Activated T-cell treated with anti-CD3 and anti-CD28 coated beads for 4 hours (primary cell): ENCODE data around the gene PDE4A.

ENCODE experiments used
- DNase-seq: peaks from one replicate; pipeline ENCODE4 v3.0.0-alpha.2; 2020

PDE4A gene

DNA sequence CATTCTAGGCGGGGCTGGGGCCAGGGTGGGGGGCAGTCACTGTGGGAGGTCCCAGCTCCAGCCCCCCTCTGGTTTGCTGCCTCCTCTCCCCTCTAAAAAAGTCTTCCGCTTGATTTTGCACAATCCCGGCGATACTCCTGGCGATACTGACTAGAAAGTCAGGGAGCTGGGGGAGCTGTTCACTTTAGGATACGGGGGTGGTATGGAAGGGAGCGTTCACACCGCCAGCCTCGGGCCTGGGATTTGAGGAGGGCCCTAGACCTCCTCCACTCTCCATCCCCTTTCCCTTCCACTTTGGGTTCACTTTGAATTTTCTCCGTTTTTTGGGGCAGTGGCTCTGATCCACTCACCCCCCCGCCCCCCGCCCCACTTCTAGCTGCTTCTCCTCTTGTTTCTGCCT, 47.8 kb downstream of the PDE4A start:
- DNase-seq: no peak

DNA sequence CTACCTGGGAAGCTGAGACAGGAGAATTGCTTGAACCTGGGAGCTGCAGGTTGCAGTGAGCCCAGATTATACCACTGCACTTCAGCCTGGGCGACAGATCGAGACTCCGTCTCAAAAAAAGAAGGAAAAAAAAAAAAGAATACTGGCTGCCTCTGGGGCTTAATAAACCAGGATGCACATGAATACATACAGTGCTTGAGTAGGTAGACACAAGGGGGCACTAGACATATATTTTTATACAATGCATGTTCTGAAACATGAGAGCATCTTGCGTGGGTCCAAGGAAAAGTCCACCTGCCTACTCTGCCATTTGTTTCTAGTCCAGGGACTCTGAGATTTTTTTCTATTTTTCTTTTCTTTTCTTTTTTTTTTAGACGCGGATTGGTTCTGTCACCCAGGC, 51.6 kb downstream of the PDE4A start:
- DNase-seq: no peak

DNA sequence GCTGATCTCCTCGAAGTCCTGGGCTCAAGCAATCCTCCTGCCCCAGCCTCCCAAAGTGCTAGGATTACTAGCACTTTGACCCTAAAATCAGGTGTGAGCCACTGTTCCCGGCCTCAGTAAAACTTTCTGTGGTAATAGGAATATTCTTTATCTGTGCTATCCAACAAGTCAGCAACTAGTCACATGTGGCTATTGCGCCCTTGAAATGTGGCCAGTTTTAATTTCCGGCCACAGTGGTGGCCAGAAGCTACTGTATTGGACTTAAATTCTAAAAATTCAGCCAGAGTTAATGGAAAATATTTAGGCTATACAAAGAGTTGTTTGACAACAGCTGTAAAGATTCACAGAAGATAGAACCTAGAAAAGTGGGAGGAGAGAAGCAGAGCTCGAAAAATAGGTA, 52.9 kb downstream of the PDE4A start:
- no peak for DNase-seq

DNA sequence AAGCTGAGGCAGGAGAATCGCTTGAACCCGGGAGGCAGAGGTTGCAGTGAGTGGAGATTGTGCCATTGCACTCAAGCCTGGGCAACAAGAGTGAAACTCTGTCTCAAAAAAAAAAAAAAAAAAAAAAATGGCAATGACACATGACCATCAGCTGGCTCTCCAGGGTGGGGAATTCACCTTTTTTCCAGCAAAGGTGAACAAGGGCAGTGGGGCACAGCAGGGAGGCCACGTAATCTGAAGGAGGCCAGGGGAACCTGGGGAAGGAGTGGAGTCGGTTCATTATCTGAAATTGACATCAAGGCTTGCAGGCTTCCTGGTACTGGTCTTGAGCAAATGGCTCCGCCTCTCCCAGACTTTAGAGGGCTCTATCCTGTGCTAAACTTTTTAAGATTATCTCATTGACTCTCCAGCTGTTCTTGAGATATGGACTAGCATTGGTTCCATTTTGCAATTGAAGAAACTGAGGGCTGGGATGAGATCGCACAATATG, 54.7 kb downstream of the PDE4A start:
- DNase-seq: no peak

DNA sequence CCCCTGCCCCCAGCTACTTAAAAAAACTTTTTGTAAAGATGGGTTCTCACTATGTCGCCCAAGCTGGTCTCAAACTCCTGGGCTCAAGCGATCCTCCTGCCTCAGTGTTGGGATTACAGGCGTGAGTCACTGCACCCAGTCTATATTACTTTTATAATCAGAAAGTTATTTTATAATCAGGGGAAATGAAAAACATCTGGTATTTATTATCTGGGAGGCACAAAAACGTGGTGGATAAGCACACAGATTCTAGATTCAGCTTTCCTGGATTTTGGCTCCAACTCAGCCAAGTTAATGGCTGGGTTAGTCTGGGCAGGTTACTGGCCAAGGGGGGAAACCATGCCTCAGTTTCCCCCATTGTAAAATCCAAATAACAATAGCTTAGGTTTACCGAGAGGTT, 58.1 kb downstream of the PDE4A start:
- no peak for DNase-seq

DNA sequence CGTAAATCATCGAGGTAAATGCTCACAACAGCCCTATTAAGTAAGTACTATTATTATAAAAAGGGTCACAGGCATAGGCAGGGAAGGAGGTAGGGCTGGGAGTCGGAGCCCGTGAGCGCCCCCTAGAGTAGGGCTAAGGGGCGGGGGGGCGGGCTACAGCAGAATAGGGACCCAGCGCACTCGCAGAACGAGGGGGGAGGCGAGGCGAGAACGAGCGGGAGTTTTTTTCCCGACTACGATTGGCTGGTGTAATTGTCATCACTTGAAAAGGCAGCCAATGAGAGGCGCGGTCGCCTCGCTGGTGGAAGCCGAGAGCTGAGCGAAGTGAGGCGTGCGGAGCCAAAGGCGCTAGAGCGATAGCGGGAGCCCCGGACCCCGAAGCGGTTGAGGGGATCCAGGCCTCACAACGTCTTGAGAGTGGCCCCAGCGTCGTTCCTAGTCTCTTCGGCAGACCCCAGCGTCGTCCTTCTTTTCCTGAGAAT, 58.6 kb downstream of the PDE4A start:
- peak; percentile 83 for DNase-seq

DNA sequence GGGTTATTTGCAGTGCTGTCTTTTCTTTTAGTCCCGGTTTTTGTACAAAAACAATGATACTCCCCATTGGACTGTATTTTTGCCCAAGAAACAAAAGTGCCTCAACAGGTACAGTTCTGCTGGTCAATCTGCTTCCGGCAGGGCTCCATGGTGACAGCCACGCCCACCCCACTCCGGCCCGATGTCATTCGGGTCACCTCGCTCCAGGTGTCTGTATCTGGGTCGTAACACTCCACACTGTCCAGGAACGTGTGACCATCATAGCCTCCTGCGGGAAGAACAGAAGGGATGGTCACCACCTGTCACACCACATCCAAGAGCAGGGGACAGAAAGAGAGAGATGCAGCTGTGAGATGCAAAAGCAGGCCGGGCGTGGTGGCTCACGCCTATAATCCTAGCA, 66.2 kb downstream of the PDE4A start:
- no peak for DNase-seq

DNA sequence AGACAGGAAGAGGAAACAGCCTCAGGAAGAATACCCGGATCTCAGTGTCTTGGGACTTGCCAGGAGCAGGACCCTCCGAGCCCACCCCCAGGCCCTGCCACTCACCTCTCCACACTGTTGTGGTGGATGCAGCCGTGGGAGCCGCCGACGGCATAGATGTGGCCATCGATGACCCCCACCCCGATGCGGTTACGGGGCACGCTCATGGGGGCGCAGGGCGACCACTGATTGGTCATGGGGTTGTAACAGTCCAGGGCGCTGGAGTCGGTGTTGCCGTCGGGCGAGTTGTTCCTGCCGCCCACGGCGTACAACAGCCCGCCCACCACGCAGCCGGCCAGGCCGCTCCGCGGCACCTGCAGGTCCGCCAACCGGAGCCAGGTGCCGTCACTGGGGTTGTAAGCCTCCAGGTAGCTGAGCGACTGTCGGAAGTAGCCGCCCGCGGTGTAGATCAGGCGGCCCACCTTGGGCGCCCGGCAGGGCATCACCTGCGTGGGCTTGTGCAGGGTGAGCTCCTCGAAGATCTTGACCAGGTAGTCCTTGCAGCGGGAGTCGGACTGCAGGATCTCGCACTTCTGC, 71.2 kb downstream of the PDE4A start:
- DNase-seq: no peak

DNA sequence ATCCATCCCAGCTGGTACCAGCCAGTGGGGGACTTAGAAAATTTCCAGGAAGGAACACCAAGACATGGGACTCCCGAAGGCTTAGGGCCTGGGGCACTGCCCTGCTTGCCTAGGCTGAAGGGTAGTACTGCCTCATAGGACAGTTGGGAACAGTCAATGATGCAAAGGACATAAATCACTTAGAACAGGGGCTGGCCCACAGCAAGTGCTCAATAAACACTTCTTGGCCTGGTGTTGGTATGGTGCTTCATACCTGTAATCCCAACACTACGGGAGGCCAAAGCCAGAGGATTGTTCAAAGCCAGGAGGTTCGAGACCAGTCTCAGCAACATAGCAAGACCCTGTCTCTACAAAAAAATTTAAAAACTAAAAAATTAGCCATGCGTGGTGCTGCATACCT, 77.0 kb downstream of the PDE4A start:
- DNase-seq: no peak

DNA sequence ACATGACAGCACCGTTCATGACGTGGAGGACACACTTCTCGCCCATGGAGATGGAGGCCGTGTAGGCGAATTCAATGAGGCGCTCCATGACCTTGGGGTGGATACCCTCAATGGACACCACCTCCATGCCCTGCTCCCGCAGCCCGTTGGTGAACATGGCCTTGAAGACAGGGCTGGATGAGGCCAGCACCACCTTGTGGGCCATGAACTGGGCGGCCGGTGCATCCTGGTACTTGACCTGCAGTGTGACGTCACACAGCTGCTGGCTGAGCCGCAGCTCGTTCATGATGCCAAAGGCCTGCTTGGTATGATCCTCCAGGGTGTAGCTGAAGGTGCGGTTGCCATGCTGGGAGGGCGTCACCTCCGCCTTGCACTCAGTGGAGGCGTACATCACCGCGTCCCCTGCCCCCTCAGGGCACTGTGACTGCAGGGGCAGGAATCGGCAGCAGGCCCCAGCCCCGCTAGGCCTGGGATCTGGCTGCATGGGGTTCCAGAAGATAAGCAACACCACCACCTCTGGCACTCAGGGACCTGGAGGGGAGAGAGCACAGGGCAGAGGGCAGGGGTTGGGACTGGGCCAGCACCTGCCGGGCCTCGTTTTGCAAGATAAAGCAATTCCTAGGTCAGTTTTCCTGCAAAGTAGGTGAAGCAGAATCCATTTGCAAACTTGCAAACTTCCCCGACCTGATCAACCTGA, 79.4 kb downstream of the PDE4A start:
- no peak for DNase-seq

DNA sequence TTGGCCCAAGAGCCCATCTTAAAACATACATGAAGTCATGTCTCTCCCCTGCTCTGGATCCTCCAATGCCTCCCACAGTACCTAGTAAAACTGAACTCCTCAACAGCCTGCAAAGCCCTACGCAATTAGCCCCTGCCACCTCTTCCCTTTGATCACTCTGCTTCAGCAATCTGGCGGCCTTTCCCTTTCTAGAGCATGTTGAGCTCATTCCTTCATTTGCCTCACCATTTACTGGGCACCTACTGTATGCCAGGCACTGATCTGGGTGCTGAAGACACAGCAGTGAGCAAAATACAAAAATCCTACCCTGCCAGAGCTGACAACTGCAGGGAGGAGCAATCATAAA, 79.9 kb downstream of the PDE4A start:
- no peak for DNase-seq

DNA sequence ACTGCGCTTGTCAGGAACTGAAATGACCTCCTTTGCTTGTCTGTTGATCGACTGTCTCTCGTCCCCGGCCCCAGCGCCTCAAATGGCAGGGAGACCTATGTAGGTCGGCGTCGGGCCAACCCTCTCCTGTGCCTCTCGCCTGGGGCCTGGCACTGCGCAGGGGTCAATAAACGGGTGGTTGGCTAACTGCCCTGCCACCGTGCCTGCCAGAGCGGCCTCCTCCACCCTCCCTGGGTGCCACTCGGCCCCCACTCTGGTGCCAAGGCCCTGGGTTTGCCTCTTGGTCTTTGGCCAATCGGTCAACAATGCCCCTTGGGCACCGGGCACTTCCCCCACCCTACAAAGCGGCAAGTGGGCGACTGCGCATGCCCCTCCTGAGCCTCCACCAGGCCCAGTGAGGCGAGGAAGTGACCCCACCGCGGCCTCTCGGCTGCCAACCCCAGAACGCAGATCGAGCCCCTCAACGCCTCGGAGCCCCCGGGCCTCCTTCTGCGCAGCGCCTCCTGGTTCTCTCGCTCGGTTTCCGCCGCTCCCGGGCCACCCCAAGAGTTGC, 81.7 kb downstream of the PDE4A start:
- no peak for DNase-seq

DNA sequence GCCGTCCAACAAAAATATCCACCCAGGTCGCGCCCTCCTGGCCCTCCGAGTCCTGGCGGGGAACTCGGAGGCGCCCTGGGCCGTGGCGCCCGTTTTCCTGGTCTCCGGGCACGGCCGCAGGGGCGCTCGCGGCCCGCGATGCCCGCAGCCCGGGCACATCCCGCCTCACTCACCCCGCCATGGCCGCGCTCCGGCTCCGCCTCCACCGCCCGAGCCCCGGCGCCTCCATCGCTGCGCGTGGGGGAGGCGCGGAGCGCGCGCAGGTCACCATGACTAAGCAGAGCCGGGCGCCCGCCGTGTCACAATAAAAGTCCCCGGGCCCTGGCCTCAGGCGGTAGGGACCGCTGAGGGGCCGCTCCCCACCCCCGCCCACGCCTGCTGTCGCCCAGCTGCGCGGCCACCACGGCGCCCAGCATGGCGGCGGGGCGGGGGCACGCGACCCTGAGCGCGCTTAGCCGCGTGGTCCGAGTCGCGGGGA, 82.2 kb downstream of the PDE4A start:
- peak; percentile 82 for DNase-seq

DNA sequence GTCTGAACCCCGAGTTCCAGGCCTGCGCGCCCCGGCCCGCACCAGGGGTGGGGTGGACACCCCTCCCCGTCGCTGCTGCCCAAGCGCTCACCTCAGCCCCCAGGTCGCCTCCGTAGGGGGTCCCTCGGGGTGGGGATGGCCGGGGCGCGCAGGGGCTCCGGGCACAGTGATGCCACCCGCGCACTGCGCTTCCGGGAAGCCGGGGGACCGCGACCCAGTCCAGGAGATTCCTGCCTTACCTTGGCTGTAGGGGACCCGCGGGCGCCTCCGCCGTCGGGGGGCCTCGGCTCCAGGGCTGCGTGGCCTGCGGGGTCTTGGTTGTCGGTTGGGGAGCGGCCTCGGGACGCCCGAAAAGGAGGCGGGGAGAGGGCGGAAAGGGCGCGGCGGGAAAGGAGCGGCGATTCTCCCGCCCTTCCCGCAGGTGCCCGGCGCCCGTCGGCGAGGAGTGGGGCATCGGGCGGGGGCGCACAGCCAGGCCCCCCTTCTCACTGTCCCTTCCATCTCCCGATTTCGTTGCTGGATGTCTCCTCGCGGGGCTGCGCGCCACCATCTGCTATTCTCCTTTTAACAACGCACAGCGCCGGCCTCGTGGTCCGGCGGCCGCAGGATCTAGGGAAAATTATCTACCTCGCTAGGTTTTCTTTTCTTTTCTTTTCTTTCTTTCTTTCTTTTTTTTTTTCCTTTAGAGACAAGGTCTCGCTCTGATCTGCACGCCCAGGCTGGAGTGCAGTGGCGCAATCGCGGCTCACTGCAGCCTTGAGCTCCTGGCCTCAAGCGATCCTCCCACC, 82.9 kb downstream of the PDE4A start, which contains the start of gene KEAP1:
KEAP1 (minus strand) TSS at position 355 of the 788 bp plus-strand sequence. CDS start 3,323 bp downstream, outside the sequence.
- no peak for DNase-seq

DNA sequence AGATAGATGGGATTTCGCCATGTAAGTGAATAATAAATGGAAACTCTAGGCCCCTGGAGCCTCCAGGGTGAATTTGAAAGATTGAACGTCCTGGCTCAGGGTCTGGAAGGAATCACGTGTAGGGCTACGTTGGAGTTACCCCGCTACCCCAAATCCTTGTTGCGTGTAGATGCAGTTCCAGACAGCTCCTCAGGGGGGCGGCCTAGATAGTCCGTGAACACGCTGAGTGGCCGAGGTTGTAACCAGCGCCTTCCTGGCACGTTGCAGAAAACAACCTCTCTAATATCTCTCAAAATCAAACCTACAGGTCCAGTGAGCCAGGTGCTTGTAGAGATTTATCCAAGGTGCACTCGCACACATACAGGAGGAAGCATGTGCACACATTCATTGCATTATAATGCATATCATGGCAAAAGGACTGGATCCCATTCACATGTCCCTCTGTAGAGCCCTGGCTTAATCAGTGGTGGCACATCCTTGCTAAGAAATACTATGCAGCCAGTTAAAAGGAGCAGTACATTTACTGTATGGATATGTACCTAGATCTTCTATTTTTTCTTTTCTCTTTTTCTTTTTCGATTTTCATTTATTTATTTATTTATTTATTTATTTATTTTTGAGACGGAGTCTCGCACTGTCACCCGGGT, 85.4 kb downstream of the PDE4A start:
- DNase-seq: peak; percentile 80

DNA sequence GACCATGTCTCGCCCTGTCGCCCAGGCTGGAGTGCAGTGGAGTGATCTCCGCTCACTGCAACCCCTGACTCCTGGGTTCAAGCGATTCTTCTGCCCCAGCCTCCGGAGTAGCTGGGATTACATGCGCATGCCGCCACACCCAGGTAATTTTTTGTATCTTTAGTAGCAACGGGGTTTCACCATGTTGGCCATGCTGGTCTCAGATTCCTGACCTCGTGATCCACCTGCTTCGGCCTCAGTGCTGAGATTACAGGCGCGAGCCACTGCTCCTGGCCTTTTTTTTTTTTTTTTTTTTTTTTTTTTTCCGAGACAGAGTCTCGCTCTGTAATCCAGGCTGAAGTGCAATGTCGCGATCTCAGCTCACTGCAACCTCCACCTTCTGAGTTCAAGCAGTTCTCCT, 87.7 kb downstream of the PDE4A start:
- DNase-seq: no peak

DNA sequence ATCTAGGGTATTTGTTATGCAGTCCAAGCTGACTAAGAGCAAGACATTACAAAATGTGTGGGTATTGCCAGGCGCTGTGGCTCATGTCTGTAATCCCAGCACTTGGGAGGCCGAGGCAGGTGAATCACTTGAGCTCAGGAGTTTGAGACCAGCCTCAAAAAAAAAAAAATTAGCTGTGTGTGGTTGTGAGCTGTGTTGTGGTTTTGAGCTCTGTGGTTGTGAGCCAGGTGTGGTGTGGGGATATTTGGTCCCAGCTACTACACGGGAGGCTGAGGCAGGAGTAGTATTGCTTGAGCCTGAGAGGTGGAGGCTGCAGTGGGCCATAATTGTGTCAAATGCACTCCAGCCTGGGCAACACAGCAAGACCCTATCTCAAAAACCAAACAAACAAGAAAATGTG, 88.4 kb downstream of the PDE4A start:
- no peak for DNase-seq

DNA sequence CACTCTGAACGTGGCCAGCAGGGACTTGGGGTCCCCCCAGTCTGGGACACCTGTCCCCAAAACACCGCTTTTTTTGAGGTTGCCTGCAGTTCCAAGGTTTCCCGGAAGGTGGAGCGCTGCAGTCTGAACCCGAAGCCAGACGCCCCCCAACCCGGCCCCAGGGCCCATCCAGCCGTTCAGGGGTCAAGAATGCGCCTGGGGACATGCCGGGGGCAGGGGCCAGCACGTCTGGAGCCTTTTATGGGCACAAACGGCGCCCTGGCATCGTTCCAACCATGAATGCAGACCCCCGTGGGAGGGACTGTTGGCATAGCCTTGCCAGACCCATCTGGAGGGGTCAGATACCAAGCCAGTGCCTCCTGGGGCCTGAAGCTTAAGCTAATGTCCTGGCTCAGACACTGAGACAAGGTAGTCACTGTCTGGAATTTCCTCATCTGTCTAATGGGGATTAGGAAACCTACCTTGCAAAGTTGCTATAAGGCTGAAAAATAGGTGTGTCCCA, 90.0 kb downstream of the PDE4A start:
- DNase-seq: peak; percentile 53

DNA sequence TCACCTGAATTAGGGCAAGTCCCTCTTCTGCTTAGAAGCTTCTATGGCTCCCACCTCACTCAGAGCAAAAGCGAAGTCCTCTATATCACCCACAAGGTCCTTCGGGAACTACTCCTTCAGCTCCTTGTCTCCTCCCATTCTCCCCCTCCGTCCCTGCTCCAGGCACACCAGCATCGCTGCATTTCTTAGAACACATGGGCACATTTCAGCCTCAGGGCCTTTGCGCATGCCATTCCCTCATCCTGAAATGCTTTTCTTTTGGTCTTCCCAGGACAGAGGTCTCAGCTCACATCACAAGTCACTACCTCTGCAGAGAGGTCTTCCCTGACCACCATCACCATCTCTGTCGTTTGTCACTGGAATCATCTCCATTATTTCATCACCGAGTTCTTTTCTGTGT, 92.9 kb downstream of the PDE4A start:
- DNase-seq: no peak

DNA sequence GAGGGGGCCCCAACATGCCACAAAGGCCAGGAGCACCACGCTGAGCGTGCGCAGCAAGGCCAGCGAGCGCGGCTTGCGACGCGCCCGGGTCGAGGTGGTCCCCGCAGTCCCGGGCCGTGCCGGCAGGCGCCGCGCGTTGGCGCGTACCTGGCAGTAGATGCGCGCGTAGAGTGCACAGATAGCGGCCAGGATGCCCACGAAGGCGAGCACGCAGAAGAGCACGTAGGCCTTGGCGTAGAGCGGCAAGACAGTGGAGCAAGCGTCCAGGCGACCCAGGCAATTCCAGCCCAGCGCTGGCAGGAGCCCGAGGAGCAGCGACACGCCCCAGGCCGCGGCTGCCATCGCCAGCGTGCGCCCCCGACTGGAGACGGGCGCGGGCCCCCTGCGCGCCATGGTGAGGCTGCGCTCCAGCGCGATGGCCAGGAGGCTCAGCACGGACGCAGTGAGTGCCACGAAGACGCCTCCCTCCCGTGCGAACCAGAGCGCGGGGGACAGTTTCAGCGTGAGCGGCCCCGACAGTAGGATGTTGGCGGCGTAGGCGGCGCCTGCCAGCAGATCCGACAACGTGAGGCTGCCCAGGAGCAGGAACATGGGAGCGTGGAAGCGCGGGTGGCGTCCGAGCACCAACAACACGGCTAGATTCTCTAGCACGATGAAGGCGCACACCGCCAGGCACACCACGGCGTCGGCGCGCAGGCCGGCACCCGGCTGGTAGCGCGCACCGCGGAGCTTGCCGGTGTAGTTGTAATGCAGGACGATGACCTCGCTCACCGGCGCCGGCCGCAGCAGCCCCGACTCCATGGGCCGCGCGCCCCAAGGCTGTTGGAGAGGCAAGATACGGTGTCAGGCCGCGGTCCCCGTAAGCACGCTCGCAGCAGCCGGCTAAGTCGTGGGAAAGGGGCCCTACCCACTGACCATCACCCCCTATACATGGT, 94.1 kb downstream of the PDE4A start:
- no peak for DNase-seq

DNA sequence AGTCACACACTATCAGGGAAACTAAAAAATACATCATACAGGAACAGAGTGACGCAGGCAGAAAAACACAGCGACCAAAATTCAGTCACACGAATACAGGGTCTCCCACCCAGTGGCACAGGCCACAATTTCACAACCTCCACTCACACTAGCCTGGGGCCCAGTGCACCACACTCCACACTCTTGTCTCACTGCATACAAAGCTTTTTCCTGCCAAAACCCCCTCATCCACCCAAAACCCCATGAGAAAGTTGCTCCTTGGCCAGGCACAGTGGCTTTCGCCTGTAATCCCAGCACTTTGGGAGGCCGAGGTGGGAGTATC, 95.7 kb downstream of the PDE4A start:
- no peak for DNase-seq
